ENCODE measurements around the gene XRCC3.

DNA sequence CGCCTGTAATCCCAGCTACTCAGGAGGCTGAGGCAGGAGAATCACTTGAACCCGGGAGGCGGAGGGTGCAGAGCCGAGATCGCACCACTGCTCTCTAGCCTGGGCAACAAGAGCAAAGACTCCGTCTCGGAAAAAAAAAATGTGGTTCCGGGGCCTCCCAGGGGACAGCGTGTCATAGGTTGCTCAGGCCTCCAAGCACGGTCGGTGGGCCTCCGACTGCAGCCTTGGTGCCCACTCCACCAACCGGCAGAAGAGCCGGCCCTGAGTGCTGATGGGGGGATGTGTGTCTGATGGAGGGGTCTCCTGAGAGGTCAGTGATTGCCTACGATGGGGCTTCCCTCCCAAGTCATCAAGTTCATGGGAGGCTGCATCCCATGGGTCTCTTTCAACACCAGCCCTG, 16.2 kb upstream of the XRCC3 start:
- no peak for TF ChIP-seq POLR2AphosphoS5 (IDR thresholded peaks at IDR 0.05)
- TF ChIP-seq, protein P1, sequence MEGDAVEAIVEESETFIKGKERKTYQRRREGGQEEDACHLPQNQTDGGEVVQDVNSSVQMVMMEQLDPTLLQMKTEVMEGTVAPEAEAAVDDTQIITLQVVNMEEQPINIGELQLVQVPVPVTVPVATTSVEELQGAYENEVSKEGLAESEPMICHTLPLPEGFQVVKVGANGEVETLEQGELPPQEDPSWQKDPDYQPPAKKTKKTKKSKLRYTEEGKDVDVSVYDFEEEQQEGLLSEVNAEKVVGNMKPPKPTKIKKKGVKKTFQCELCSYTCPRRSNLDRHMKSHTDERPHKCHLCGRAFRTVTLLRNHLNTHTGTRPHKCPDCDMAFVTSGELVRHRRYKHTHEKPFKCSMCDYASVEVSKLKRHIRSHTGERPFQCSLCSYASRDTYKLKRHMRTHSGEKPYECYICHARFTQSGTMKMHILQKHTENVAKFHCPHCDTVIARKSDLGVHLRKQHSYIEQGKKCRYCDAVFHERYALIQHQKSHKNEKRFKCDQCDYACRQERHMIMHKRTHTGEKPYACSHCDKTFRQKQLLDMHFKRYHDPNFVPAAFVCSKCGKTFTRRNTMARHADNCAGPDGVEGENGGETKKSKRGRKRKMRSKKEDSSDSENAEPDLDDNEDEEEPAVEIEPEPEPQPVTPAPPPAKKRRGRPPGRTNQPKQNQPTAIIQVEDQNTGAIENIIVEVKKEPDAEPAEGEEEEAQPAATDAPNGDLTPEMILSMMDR (IDR thresholded peaks at IDR 0.05) = no peak
- no peak for TF ChIP-seq EP300 (IDR thresholded peaks at IDR 0.05)

Measured in sigmoid colon (tissue), 4 donors.